HG03575 (cell line): ENCODE data around the gene CCS.

ENCODE experiments used
- ATAC-seq: cut with Tn5 transposase; IDR thresholded peaks from one replicate; pipeline ENCODE4 v1.9.1; 2021; ENCODE audit not compliant: unreplicated experiment, insufficient number of reproducible peaks, low FRiP score; ENCODE audit errors: extremely low read depth

The CCS gene

DNA sequence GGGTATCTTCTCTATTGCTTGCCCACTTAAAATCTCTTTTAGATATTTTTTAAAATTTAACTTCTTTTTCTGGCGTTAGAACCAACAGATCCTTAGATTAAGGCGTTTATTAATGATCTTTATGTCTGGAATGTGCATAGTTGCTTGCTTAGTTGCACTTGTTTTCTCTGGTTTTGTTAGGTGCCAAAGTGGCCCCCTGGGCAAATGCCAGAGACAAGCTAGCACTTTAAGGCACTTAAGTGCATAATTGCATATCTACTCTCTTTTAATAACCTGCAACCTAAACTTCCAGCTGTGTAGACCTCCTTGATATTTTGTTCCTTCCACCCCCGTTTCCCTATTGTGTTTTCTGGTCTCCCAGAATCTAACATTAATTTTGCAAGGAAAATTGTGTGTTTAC, 48.8 kb downstream of the CCS start:
- ATAC-seq: no peak

DNA sequence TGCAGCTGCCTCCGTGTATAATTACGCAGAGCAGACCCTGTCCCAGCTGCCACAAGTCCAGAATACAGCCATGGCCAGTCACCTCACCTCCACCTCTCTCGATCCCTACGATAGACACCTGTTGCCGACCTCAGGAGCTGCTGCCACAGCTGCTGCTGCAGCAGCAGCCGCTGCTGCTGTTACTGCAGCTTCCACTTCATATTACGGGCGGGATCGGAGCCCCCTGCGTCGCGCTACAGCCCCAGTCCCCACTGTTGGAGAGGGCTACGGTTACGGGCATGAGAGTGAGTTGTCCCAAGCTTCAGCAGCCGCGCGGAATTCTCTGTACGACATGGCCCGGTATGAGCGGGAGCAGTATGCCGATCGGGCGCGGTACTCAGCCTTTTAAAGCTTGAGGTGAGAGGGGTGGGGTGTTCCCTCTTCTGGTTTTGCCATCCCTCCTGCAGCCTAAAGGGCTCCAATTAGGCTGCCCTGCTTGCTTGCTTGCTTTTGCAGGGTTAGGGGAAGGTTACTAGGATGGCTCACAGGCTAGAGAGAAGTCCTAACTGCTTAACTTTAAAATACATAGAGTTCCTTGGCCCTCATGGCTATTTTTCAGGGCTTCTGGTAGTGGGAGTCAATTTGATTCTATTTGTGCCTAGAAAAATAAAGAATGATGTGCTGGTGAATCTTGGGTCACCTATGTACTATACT, 50.9 kb downstream of the CCS start:
- no peak for ATAC-seq

DNA sequence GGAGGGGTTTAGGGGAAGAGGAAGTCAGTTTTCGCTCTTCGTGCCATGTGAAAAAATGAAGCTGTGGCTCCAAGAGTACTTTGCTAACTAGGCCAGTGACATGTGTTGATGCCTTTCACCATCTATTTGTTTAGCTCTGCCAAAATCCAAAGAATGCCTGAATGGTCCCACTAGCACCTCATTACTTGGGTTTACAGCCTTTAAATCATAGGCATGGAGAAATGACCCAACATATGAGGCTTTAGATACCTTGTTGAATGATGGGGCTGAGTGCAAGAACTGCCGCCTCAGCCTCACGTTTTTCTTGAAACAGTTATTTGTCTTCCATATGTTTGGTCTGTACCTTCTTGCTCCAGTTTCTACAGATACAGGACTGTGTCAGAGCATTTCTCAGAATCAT, 53.8 kb downstream of the CCS start:
- ATAC-seq: no peak

DNA sequence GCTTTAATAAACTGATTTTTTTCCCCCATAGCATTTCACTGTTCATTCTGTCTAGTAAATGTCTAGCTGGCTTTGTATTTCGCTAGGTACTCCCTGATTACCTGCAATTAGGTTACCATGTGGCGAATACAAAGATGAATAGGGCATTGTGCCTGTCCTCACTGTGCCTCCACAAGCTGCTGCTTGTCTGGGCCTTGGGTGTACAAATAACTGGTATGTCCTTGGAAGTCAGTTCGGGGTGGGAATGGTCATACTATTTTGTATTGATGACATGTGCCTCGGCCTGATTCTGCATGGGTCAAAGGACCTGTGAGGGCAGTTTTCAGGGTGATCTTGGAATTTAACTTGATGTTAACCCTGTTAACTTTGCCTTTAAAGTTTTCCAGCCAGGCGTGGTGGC, 56.9 kb downstream of the CCS start:
- no peak for ATAC-seq

DNA sequence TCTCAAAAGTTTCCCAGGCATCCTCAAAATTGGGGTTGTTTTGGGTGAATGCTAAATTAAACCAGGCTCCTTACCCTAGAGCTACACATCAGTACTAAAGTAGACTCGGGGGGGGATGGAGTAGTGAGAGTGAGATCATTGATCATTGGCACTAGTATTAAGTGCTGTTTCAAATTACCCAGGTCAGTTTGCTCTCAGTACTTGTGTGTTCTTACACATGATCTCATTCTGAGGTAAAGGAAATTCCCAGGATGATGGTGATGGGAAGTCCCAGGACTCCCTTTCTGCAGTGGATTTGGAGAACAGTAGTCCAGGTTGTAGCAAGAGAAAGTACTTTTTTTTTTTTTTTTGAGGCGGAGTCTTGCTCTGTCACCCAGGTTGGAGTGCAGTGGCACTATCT, 58.0 kb downstream of the CCS start:
- ATAC-seq: no peak

DNA sequence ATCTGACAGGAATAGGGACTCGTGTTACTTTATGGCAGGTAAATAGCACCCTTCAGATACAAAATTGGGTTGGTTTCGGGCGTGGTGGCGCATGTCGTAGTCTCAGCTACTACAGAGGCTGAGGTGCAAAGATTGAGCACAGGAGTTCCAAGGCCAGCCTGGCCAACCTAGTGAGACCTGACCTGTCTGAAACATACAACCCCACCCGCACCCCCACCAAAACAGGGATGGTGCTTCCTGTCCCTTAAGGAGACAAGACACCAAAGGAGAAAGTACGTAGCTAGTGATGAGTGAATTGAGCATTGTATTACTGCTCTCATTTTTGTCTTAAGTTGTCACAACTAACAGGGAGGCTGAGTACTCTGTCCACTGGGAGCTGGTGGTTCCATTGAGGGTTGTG, 59.7 kb downstream of the CCS start:
- no peak for ATAC-seq

DNA sequence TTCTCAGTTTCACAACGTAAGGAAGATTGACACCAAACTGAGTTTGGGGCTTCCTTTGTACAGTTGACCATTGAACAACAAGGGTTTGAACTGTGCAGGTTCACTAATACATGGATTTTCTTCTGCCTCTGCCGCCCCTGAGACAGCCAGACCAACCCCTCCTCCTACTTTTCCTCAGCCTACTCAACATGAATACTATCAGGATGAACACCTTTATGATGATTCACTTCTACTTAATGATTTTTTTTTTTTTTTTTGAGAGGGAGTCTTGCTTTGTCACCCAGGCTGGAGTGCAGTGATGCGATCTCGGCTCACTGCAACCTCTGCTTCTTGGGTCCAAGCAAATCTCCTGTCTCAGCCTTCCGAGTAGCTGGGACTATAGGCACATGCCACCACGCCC, 60.1 kb downstream of the CCS start:
- ATAC-seq: no peak
